T-helper 9 cell (primary cell): ENCODE data around the gene RUFY1.
"Not testable (repeated sequence)": the region's sequence is repeated elsewhere in the genome, so short reads cannot be mapped to it uniquely, and the experiment has no call there.

Experiments
- DNase-seq: peaks from one replicate; pipeline ENCODE4 v3.0.0-alpha.2; 2020

The RUFY1 gene

DNA sequence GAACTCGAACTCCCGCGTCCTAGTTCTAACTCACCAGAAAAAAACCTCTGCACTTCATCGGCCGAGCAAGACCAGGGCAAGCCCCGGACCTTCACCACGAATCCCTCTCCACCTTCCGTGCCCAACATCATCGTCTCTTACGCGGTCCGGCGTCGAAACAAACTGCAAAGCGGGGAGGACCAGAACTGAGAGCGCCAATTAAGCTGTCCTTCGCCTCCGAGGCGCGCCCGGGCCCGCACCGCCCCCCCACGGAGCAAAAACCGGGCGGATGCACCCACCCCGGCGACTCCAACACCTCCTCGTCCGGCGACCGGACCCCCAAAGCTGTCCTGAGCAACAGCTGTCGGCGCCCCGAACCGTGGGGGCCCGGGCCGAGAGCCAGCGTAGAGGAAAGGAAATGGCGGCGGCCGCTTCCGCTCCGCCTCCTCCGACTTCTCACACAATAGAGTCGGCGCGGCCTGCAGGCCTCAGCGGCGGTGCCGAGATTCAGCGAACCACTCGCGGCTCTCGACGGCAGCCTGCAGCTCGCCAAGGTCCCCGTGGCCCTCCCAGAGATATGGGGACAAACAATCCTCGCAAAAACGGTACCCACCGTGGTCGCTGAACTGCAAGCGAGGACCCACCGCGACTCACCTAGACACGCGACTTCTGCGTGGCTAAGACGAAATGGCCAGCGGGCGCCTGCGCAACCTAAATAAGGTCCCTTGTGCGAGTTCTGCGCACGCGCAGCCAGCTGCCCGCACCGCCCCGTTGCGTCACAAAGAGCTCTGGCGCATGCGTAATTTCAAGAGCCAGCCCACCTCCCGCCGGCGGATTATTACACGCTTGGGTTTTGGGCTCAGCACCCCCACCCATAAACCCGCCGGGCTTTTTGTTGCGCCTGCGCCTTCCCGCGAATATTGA is 72.9 kb downstream of the RUFY1 start, which contains the start of gene HNRNPH1:
TSS of gene HNRNPH1 (minus strand) at position 669 of the 903 bp plus-strand sequence. CDS start at position 131, 538 bp downstream.
- peak; percentile 94 for DNase-seq

DNA sequence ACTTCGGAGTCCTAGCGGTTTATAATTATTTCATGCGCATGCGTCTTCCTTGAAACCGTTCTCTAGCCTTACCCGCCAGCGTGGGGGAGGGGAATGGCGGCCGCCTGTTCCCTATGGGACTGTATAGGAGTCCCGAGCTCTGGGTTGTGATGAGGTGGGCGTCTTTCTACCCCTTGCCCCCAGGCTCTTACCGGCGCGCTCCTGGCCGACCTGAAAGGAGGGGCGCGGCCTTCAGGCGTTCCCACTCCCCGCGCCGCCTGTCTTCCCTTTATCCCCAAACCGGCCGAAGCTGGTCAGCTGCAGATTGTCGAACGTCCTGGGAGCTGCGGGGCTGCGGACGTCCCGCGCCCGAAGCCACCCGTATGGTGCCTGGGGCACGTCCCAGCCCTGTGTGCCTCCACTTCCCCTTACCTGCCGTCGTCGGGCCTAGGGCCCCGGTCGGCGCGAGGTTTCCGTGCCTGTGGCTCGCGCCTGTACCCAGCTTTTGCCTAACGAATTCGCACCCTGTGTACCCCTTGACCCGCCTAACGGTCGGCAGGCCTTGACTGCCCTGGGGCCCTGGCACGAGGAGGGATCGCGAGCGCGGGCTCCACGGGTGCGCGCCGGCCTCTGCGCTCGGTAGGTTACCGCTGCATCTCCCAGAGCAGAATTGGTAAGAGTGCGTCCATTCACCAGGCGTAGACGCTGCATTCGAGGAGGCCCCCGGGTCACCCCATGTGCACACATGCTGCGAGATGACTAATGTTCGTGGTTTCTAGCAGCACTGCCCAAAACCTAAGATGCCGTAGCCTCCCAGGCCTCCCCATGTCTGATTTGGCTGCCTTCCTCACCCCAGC is 73.8 kb downstream of the RUFY1 start:
- peak; percentile 30 for DNase-seq

DNA sequence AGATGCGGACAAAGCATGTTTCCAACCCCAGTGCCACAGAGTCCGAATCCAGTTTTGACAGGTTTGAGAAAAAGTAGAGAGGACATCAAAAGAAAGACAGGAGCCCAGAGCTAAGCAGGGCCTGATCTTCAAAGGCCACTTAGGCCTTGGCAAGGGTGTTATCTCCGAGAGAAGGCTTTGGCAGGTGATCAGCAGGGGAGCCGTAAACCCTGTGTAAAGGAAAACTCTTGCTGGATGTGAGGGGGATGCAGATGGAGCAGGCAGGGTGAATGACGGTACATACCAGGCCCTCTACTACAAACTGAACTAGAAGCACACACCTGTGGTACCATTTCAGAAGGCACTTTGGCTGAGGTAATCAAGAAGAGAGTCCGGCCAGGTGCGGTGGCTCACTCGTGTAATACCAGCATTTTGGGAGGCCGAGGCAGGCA is 74.5 kb downstream of the RUFY1 start:
- DNase-seq = no peak

DNA sequence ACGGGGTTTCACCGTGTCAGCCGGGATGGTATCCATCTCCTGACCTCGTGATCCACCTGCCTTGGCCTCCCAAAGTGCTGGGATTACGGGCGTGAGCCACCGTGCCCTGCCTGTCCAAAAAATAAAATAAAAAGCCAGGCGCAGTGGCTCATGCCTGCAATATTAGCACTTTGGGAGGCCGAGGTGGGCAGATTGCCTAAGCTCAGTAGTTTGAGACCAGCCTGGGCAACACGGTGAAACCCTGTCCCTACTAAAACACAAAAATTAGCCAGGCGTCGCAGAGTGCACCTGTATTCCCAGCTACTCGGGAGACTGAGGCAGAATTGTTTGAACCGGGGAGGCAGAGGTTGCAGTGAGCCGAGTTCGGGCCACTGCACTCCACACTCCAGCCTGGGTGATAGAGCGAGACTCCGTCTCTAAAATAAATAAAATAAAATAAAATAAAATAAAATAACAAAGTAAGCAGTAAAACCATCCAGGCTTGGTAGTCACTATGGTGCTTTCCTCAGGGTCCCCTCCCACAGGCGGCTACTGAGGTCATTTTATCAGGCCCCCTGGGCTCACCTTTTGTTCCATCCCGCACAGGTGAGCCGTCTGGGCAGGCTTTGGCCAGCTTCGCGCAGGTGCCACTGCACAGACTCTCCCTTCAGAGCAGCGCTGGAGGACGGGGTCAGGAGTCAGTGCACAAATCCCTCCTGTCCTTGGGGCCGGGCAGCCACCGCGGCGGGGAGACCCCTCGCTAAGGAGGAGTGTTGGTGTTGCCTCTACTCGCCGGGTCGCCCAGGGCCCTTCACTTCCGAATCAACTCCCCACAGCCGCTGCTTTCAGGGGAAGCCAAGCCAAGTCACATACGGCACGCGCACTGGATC is 83.4 kb downstream of the RUFY1 start:
- not testable (repeated sequence) for DNase-seq

DNA sequence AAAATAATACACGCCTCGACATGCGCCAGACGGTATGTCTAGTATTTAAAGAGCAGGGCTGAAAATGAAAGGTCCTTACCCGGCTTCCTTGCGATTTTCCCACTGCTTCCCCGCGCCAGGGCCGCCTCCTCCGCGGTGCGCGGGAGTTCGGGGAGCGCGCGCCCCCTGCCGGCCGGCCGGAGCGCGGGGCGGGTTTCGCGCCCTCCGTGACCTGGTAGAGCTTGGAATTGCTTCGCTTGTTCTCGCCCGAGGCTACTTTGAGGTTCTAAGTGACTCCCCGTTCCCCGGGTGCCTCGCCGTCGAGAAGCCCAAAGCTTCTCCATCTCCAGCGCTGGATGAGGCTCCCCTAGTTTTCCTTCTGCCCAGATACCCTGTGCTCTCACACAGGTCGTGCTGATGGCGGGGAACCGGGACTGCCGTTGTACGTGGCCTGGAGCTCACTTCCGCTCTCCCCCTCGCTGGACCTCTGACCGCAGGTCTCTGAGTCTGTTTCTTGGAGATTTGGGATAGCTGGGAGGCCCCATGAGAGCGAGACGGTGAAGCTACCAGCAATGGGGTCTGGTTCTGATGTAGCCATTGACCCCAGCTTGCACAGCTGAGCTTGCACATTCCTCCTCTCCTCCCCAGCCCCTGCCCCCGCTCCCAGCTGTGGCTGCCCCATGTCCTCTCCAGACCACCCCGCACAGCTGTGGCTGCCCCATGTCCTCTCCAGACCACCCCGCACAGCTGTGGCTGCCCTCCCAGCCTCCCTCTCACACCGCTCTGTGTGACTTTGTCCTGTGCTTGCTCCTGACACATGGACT is 84.2 kb downstream of the RUFY1 start:
- not testable (repeated sequence) for DNase-seq

DNA sequence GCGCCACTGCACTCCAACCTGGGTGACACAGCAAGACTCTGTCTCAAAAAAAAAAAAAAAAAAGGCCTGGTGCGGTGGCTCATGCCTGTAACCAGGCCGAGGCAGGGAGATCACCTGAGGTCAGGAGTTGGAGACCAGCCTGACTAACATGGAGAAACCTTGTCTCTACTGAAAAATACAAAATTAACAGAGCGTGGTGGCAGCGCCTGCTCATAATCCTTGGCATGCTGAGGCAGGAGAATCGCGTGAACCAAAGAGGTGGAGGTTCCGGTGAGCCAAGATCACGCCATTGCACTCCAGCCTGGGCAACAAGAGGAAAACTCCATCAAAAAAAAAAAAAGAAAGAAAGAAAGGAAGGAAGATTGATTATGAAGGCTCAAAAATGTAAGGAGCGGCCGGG is 88.9 kb downstream of the RUFY1 start:
- not testable (repeated sequence) for DNase-seq

DNA sequence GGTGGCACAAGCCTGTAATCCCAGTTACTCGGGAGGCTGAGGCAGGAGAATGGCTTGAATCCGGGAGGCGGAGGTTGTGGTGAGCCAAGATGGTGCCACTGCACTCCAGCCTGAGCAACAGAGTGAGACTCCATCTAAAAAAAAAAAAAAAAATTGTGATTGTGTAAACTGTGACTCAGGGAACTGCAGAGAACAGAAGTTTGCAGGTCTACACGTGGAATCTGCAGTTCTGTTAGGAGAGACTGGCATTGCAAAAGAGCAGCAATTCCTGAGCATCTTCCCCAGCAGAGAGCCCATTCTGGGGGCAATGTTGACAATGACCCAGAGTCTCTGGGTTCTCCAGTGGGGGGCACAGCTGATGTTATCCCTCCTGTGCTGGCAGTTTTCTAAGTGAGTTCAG is 91.4 kb downstream of the RUFY1 start:
- not testable (repeated sequence) for DNase-seq

DNA sequence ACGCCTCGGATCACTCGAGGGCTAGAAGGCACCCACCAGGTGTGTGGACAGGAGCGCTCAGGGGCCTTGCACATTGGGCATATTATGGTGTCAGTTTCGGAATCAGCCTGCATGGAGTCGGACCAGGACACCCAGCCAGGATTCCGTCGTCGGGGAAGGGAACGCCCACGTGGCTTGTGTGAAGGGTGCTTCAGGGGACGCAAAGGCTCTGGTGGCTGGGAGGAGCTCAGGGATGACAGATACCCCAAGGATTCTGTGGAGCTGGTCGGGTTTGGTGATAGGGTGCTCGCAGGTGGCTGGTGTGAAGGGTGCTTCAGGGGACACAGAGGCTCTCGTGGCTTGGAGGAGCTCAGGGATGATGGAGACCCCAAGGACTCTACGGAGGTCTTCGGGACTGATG is 92.3 kb downstream of the RUFY1 start:
- DNase-seq = not testable (repeated sequence)

DNA sequence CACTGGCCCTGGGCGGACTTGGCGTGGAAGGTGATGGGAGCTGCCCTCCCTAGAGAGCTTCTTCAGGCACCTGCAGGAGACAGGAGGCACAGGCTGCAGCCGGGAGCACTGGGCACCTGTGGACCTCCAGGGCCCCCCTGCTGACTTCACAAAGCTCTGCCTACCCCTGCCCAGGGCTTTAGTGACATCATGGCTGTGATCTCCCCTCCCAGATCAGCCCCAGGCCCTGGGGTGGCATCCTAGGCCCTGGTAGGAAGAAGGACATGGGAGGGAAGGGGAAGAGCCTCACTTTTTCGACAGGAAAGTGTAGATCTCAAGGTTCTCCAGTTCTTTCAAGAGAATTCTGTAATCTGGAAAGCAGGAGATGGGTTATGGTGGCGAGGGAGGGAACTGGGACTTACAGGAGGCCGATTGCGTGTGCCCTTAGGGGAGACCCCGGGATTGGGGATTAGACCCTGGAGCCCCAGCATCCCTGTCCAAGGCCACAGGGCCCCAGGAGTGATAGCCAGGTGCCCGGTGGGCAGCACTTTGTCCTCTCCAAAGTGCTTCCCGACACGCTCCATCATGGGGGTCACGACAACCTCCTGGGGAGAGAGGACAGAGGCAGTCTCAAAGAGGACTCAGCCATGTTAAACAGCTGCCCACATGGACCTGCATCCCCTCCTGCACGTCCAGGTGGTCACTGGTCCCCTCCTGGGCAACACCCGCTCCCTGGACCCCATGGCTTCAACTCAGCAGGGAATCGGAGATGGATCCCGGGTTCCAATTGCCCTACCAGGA is 93.0 kb downstream of the RUFY1 start:
- DNase-seq = not testable (repeated sequence)

DNA sequence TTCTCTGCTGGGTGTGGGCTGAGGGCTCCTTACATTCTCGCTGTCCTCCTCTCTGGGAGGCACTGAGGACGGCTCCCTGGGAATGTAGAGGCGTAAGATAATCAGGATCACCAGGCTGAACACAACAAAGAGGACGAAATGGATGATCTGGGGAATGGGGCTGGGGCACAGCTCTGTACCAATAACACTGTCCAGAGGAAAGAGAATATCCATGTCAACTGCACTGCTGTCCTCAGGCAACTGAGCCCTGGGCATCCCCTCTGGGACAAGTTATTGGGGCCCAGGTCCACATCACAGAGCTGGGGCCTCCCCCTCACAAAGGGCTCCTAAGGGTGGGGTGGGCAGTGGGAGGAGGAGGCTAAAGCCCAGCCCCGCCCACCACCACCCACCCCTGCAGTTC is 94.4 kb downstream of the RUFY1 start:
- not testable (repeated sequence) for DNase-seq

DNA sequence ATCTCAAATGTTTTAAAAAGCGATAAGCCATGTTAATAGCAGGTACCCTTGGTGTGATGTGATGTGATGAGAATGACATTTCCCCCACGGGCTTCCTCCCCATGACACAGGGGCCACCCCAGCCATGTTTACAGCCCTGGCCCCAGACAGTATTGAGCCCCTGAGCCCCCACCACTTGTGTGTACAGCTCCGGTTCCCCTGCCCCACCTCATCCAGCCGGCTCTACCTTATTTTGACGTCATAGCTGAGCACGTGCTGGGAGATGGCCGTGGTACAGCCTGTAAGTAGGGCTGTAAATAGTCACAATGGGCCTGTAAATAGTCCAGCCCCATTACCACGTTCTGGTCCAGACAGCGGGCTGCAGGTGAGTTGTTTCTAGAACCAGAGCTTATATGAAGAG is 98.1 kb downstream of the RUFY1 start:
- no peak for DNase-seq

DNA sequence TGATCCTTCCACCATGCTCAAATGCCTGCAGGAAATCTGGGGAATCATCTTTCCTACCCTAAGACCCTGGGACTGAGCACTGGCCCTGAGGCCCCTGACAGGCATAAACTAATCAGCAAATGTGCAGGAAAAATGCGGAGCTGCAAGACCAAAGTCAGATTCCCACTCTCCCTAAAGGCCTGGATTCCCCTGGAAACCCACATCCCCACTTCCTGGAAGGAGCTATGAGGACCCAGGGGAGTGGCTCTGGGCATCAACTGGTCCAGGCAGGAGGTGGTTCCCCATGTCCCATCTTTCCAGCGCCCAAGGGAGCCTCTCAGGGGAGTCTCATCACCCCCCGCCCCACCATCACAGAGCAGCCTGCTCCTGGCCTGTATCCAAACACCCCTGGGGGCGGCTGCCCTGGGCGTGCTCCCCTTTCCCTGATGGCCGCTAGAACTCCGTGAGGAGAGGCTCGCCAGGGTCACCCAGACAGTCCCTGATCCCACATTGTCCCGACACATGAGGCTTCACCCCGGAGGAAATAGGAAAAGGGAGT is 98.9 kb downstream of the RUFY1 start:
- DNase-seq = not testable (repeated sequence)

DNA sequence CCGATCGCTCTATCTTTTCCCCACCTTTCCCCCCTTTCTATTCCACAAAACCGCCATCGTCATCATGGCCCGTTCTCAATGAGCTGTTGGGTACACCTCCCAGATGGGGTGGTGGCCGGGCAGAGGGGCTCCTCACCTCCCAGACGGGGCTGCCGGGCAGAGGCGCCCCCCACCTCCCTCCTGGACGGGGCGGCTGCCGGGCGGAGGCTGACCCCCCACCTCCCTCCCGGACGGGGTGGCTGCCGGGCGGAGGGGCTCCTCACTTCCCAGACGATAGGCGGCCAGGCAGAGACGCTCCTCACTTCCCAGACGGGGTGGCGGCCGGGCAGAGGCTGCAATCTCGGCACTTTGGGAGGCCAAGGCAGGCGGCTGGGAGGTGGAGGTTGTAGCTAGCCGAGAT is 99.9 kb downstream of the RUFY1 start:
- not testable (repeated sequence) for DNase-seq

DNA sequence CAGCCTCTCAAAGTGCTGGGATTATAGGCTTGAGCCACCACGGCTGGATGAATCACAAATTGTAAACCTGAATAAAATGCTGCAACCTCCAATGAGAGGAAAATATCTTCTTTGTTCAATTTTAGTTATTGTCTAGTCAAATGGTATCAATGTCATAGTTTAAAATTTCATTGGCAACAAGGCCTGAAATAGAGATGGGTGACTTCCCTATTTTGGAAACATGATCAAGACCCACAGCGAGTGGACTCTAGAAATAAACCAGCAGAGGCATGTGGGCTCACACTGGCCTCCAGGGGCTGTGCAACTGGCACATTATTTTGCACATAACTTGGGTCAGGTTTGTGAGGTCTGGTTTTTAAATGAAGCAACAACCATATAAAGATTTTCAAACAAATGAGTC is 102.8 kb downstream of the RUFY1 start:
- not testable (repeated sequence) for DNase-seq

DNA sequence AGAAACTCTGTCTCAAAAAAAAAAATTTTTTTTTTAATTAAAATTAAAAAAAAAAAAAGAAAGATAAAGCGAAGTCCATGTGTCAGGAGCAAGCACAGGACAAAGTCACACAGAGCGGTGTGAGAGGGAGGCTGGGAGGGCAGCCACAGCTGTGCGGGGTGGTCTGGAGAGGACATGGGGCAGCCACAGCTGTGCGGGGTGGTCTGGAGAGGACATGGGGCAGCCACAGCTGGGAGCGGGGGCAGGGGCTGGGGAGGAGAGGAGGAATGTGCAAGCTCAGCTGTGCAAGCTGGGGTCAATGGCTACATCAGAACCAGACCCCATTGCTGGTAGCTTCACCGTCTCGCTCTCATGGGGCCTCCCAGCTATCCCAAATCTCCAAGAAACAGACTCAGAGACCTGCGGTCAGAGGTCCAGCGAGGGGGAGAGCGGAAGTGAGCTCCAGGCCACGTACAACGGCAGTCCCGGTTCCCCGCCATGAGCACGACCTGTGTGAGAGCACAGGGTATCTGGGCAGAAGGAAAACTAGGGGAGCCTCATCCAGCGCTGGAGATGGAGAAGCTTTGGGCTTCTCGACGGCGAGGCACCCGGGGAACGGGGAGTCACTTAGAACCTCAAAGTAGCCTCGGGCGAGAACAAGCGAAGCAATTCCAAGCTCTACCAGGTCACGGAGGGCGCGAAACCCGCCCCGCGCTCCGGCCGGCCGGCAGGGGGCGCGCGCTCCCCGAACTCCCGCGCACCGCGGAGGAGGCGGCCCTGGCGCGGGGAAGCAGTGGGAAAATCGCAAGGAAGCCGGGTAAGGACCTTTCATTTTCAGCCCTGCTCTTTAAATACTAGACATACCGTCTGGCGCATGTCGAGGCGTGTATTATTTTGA is 107.2 kb downstream of the RUFY1 start:
- not testable (repeated sequence) for DNase-seq

DNA sequence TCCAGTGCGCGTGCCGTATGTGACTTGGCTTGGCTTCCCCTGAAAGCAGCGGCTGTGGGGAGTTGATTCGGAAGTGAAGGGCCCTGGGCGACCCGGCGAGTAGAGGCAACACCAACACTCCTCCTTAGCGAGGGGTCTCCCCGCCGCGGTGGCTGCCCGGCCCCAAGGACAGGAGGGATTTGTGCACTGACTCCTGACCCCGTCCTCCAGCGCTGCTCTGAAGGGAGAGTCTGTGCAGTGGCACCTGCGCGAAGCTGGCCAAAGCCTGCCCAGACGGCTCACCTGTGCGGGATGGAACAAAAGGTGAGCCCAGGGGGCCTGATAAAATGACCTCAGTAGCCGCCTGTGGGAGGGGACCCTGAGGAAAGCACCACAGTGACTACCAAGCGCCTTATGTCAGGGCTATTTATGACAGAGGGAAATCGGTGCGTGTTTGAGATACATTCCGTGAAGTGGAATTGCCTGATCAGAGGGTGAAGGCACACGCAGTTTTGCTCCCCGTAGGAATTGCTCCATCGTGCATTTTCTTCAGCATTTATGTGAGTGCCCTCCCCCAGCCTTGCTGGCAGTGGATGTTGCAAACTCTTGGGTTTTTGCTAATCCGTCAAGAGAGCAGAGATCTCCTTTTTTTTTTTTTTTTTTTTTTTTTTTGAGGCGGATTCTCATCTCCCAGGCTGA is 108.0 kb downstream of the RUFY1 start:
- not testable (repeated sequence) for DNase-seq
